ENCODE data around the gene RAB17.
A peak's percentile ranks its signal among the peaks of the same experiment; 100 is the strongest.

RAB17 gene

GRCh38 chr2:237624565-237624964 lies 34.0 kb upstream of the RAB17 start:
- no peak for FAIRE-seq
- no peak for TF ChIP-seq POLR2AphosphoS5 (IDR thresholded peaks at IDR 0.05; ENCODE audit: low read depth, low read length)
- TF ChIP-seq SPI1 (IDR thresholded peaks at IDR 0.05; ENCODE audit: low read depth, low read length): peak; percentile 8; the same call in 1 of the 2 replicates

GRCh38 chr2:237623428-237624403 lies 33.2 kb upstream of the RAB17 start:
- FAIRE-seq: no peak
- TF ChIP-seq POLR2A (IDR thresholded peaks at IDR 0.05; ENCODE audit: low read depth, low read length): no peak
- TF ChIP-seq POLR2AphosphoS5 (IDR thresholded peaks at IDR 0.05; ENCODE audit: low read depth, low read length): no peak
- no peak for TF ChIP-seq POU2F2 (IDR thresholded peaks at IDR 0.05; ENCODE audit: low read depth, low read length)
- no peak for TF ChIP-seq PAX5 (IDR thresholded peaks at IDR 0.05; ENCODE audit: insufficient read depth, low read length, severe bottlenecking)
- TF ChIP-seq SPI1 (IDR thresholded peaks at IDR 0.05; ENCODE audit: low read depth, low read length): no peak
- no peak for TF ChIP-seq TAF1 (IDR thresholded peaks at IDR 0.05; ENCODE audit: low read depth, low read length)
- DNase-seq (ENCODE audit: insufficient read length, low spot score): no peak

More at GRCh38 chr2:237624565-237624964, 34.0 kb upstream of the RAB17 start:
- no peak for DNase-seq (ENCODE audit: insufficient read length, low spot score)

- FAIRE-seq (peak; percentile 73), DNase-seq (ENCODE audit: insufficient read length, low spot score) (no peak)
- TF ChIP-seq PAX5 (IDR thresholded peaks at IDR 0.05; ENCODE audit: insufficient read depth, low read length, severe bottlenecking): no peak
- no peak for TF ChIP-seq POU2F2 (IDR thresholded peaks at IDR 0.05; ENCODE audit: low read depth, low read length)
- no peak for TF ChIP-seq POLR2A (IDR thresholded peaks at IDR 0.05; ENCODE audit: low read depth, low read length)
- TF ChIP-seq POLR2AphosphoS5 (IDR thresholded peaks at IDR 0.05; ENCODE audit: low read depth, low read length): no peak
- TF ChIP-seq SPI1 (IDR thresholded peaks at IDR 0.05; ENCODE audit: low read depth, low read length): no peak
- TF ChIP-seq TAF1 (IDR thresholded peaks at IDR 0.05; ENCODE audit: low read depth, low read length): no peak
These were observed 27.9 kb upstream of the RAB17 start for GRCh38 chr2:237618449-237618848.

- no peak for FAIRE-seq
- DNase-seq (ENCODE audit: insufficient read length, low spot score): no peak
- TF ChIP-seq POLR2AphosphoS5 (IDR thresholded peaks at IDR 0.05; ENCODE audit: low read depth, low read length) (no peak), SPI1 (IDR thresholded peaks at IDR 0.05; ENCODE audit: low read depth, low read length) (no peak), POLR2A (IDR thresholded peaks at IDR 0.05; ENCODE audit: low read depth, low read length) (no peak), POU2F2 (IDR thresholded peaks at IDR 0.05; ENCODE audit: low read depth, low read length) (no peak), PAX5 (IDR thresholded peaks at IDR 0.05; ENCODE audit: insufficient read depth, low read length, severe bottlenecking) (no peak), TAF1 (IDR thresholded peaks at IDR 0.05; ENCODE audit: low read depth, low read length) (no peak)
These were observed 27.1 kb upstream of the RAB17 start for GRCh38 chr2:237617587-237617982.

GRCh38 chr2:237616734-237617586 lies 26.4 kb upstream of the RAB17 start:
- FAIRE-seq: peak; percentile 90
- TF ChIP-seq POLR2A (IDR thresholded peaks at IDR 0.05; ENCODE audit: low read depth, low read length): no peak
- no peak for TF ChIP-seq PAX5 (IDR thresholded peaks at IDR 0.05; ENCODE audit: insufficient read depth, low read length, severe bottlenecking)
- no peak for TF ChIP-seq TAF1 (IDR thresholded peaks at IDR 0.05; ENCODE audit: low read depth, low read length)
- no peak for TF ChIP-seq POU2F2 (IDR thresholded peaks at IDR 0.05; ENCODE audit: low read depth, low read length)
- no peak for TF ChIP-seq POLR2AphosphoS5 (IDR thresholded peaks at IDR 0.05; ENCODE audit: low read depth, low read length)
- TF ChIP-seq SPI1 (IDR thresholded peaks at IDR 0.05; ENCODE audit: low read depth, low read length): no peak
- DNase-seq (ENCODE audit: insufficient read length, low spot score): no peak

GRCh38 chr2:237616373-237616733 lies 25.8 kb upstream of the RAB17 start:
- no peak for FAIRE-seq
- no peak for DNase-seq (ENCODE audit: insufficient read length, low spot score)
- TF ChIP-seq POLR2A (IDR thresholded peaks at IDR 0.05; ENCODE audit: low read depth, low read length) (no peak), PAX5 (IDR thresholded peaks at IDR 0.05; ENCODE audit: insufficient read depth, low read length, severe bottlenecking) (no peak), SPI1 (IDR thresholded peaks at IDR 0.05; ENCODE audit: low read depth, low read length) (no peak), TAF1 (IDR thresholded peaks at IDR 0.05; ENCODE audit: low read depth, low read length) (no peak), POLR2AphosphoS5 (IDR thresholded peaks at IDR 0.05; ENCODE audit: low read depth, low read length) (no peak), POU2F2 (IDR thresholded peaks at IDR 0.05; ENCODE audit: low read depth, low read length) (no peak)

GRCh38 chr2:237615631-237616249 lies 25.2 kb upstream of the RAB17 start:
- DNase-seq (ENCODE audit: insufficient read length, low spot score): no peak
- TF ChIP-seq PAX5 (IDR thresholded peaks at IDR 0.05; ENCODE audit: insufficient read depth, low read length, severe bottlenecking) (no peak), POLR2AphosphoS5 (IDR thresholded peaks at IDR 0.05; ENCODE audit: low read depth, low read length) (no peak), SPI1 (IDR thresholded peaks at IDR 0.05; ENCODE audit: low read depth, low read length) (no peak), POLR2A (IDR thresholded peaks at IDR 0.05; ENCODE audit: low read depth, low read length) (no peak), POU2F2 (IDR thresholded peaks at IDR 0.05; ENCODE audit: low read depth, low read length) (no peak), TAF1 (IDR thresholded peaks at IDR 0.05; ENCODE audit: low read depth, low read length) (no peak)
- peak; percentile 71 for FAIRE-seq

GRCh38 chr2:237614151-237614720 lies 23.7 kb upstream of the RAB17 start:
- no peak for TF ChIP-seq POLR2AphosphoS5 (IDR thresholded peaks at IDR 0.05; ENCODE audit: low read depth, low read length)
- TF ChIP-seq POU2F2 (IDR thresholded peaks at IDR 0.05; ENCODE audit: low read depth, low read length): no peak
- TF ChIP-seq POLR2A (IDR thresholded peaks at IDR 0.05; ENCODE audit: low read depth, low read length): no peak
- no peak for TF ChIP-seq PAX5 (IDR thresholded peaks at IDR 0.05; ENCODE audit: insufficient read depth, low read length, severe bottlenecking)
- no peak for TF ChIP-seq SPI1 (IDR thresholded peaks at IDR 0.05; ENCODE audit: low read depth, low read length)
- no peak for TF ChIP-seq TAF1 (IDR thresholded peaks at IDR 0.05; ENCODE audit: low read depth, low read length)
- DNase-seq (ENCODE audit: insufficient read length, low spot score): no peak
- FAIRE-seq: no peak

All from GM12891 (cell line).